GM12872 (cell line): Measurements from ENCODE around the gene MTR.

ENCODE experiments used
- CTCF ChIP-seq: IDR thresholded peaks from 3 replicates; pipeline ENCODE4 v1.5.1; 2011; ENCODE audit warnings: low read depth, mild to moderate bottlenecking, low read length, moderate library complexity; ENCODE audit not compliant: insufficient read depth

MTR gene

GRCh38 chr1:236800002-236800620 is 5.0 kb downstream of the MTR start:
- no peak for TF ChIP-seq CTCF

GRCh38 chr1:236800623-236801022 is 5.5 kb downstream of the MTR start:
- no peak for TF ChIP-seq CTCF

- no peak for TF ChIP-seq CTCF
These were observed 7.2 kb downstream of the MTR start for GRCh38 chr1:236802264-236802663.

- TF ChIP-seq CTCF, result no peak
These were observed 11.5 kb downstream of the MTR start for GRCh38 chr1:236806634-236807033.

GRCh38 chr1:236808005-236808404 is 12.9 kb downstream of the MTR start:
- no peak for TF ChIP-seq CTCF

- TF ChIP-seq CTCF, result no peak
These were observed 13.6 kb downstream of the MTR start for GRCh38 chr1:236808564-236809130.

- no peak for TF ChIP-seq CTCF
These were observed 14.1 kb downstream of the MTR start for GRCh38 chr1:236809148-236809547.
